ENCODE measurements around the gene COPG2. TPM values are rescaled to one million over a fixed set of nuclear protein-coding genes. Genes with fewer than 3 reads are reported as not detected.
"Not testable (repeated sequence)": the region's sequence is repeated elsewhere in the genome, so short reads cannot be mapped to it uniquely, and the experiment has no call there.

The COPG2 gene
- total RNA-seq, 4 donors from 2014 or later = 19.9 to 25.9 (median 23.8) TPM

DNA sequence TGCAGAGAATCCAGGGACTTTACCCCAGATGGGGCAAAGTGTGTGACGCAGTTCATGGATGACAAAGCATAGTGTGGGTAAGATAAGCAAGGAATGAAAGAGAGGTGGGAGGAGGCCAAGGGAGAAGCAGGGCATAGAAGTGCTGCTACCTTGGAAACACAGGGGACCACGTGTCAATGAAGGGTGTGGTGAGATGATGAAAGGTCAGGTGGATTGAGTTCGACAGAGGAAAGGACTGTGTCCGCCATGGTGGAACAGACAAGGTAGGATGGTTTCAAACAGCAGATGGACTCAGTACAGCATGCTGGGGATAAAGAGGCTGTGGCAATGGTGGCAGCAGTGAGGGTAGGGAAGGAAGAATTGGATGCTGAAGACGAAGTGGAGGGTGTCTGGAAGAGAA, 143.9 kb downstream of the COPG2 start:
- 91 to 93% methylated on average over 5 of the region's 5 CpGs for WGBS, 2 donors
- no peak overlapping the region for H3K4me3 ChIP-seq (ENCODE audit: low read depth, poor library complexity, severe bottlenecking)
- no peak for DNase-seq (ENCODE audit: low spot score in 2 of 2)
- TF ChIP-seq, protein P1, sequence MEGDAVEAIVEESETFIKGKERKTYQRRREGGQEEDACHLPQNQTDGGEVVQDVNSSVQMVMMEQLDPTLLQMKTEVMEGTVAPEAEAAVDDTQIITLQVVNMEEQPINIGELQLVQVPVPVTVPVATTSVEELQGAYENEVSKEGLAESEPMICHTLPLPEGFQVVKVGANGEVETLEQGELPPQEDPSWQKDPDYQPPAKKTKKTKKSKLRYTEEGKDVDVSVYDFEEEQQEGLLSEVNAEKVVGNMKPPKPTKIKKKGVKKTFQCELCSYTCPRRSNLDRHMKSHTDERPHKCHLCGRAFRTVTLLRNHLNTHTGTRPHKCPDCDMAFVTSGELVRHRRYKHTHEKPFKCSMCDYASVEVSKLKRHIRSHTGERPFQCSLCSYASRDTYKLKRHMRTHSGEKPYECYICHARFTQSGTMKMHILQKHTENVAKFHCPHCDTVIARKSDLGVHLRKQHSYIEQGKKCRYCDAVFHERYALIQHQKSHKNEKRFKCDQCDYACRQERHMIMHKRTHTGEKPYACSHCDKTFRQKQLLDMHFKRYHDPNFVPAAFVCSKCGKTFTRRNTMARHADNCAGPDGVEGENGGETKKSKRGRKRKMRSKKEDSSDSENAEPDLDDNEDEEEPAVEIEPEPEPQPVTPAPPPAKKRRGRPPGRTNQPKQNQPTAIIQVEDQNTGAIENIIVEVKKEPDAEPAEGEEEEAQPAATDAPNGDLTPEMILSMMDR (IDR thresholded peaks at IDR 0.05) = no peak
- TF ChIP-seq POLR2A (IDR thresholded peaks at IDR 0.05) = no peak
- intact Hi-C loops (cut with DNase I; ENCODE audit: low total_unique reads) = no loop called here

DNA sequence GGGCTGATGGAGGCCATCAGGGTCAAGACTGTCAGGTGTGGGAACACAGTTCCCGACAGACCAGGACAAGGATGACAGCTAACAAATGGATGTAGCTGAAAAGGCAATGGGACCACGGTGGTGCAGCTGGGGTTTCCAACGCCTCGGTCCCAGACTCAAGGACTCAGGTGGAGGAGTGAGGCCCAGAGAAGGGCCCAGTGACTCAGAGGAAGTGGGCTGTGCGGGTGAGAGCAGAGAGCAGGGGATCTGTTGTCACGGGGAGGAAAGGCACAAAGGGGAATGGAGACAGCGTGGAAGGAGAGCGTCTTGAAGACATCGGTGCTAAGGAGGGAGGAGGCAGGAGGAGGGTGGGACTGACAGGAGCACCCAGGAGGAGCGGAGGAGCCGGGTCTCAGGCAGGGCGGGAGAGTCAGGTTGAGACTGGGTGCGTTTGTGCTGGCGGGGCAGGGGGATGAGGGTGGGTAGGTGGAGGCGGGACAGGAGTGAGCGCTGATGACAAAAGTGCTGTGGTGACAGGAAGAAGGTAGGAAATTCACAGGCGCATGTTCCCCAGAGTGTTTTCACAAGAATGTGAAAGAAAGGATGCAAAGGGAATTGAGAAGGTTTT, 144.9 kb downstream of the COPG2 start:
- intact Hi-C loops (cut with DNase I; ENCODE audit: low total_unique reads); DNase-seq (ENCODE audit: low spot score in 2 of 2); H3K4me3 ChIP-seq (ENCODE audit: low read depth, poor library complexity, severe bottlenecking): not testable (repeated sequence)
- WGBS, 2 donors = 96% methylated on average over 17 of the region's 17 CpGs

DNA sequence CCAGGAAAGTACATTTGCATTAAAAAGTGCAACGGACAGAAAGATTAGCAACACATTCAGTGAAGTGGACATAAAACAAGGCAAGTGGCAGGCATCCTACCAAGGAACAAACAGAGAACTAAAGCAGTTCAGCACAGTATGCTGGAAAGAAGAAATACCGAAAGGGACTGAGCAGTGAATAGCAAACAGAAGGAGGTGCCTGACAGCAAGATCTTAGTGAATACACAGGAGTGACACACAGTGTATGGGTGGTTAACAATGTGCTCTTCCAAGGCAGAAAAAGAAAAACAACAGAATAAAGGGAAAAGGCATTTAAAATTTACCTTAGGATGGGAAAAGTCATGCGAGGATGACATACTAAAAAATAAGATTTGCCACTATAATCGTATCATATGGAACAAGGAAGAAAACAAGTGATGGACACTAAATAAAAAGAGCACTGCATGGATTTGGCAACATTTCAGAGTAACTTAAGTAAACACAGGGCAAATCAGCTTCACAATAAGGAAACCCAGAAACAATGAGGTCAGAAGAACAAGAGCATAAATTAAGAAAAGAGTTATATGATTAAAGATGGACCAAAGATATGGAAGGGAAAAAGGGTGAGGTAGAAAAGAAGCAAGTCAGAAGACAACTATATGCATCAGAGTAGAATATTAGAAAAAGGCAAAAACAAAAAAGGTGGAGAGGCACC, 147.1 kb downstream of the COPG2 start:
- intact Hi-C loops (cut with DNase I; ENCODE audit: low total_unique reads) = no loop called here
- WGBS, 2 donors = 85 to 91% methylated on average over 4 of the region's 4 CpGs
- no peak overlapping the region for H3K4me3 ChIP-seq (ENCODE audit: low read depth, poor library complexity, severe bottlenecking)
- DNase-seq (ENCODE audit: low spot score in 2 of 2) = no peak
- TF ChIP-seq POLR2A (IDR thresholded peaks at IDR 0.05) = no peak
- TF ChIP-seq, protein P1 (IDR thresholded peaks at IDR 0.05) = no peak

DNA sequence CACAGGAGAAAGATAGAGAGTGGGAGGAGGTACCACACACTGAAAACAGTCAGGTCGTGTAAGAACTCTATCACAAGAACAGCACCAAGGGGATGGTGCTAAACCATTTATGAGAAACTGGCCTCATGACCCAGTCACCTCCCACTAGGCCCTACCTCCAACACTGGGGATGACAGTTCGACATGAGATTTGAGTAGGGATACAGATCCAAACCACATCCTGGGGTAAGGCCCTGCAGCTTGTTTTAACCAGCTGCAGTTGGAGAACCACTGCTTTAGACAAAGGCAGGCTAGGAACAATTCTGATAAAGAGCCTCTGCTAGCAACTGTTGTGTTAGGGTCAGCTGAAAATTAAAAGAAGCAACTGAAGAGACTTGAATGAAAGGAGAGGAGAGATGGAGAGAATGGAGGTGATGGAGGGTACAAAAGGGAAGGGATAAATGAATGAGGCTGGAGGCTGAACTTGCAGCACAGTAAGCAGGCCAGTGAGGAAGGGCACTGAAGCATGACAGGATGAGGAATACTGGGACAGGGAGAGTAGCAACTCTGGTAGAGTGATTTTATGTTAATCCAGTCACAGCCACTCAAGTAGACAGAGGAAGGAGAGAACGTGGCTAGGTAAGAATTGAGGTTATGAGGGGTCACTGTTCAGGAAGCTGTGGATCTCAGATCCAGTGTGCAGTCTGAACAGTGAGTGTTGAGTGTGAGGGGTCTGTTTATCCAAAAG, 153.1 kb downstream of the COPG2 start:
- TF ChIP-seq POLR2A (IDR thresholded peaks at IDR 0.05) = no peak
- TF ChIP-seq, protein P1 (IDR thresholded peaks at IDR 0.05) = no peak
- no peak overlapping the region for H3K4me3 ChIP-seq (ENCODE audit: low read depth, poor library complexity, severe bottlenecking)
- WGBS, 2 donors = 86 to 89% methylated on average over 3 of the region's 3 CpGs
- DNase-seq (ENCODE audit: low spot score in 2 of 2) = no peak
- intact Hi-C loops (cut with DNase I; ENCODE audit: low total_unique reads) = no loop called here

DNA sequence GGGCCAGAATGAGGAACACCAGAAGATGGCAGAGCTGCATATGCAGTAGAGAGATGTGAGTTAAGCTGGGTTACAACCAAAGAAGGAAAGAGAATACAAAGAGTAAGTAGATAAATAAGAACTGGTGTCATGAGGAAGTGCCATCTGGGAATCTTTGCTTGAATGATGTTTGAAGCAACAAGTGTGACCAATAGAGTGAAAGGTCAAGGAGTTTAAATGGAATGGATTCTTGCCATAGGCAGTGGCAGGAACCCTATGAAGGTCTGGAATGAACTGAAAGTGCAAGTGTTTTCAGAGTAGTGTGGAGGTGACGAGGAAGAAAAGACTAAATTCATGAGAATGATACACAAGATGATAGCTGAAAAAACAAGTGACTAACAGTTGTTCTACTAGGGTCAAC, 155.1 kb downstream of the COPG2 start:
- intact Hi-C loops (cut with DNase I; ENCODE audit: low total_unique reads) = no loop called here
- TF ChIP-seq, protein P1 (IDR thresholded peaks at IDR 0.05) = no peak
- no peak for TF ChIP-seq POLR2A (IDR thresholded peaks at IDR 0.05)
- DNase-seq (ENCODE audit: low spot score in 2 of 2) = no peak
- WGBS, 2 donors = 97 to 100% methylated on average over 1 of the region's 1 CpG
- H3K4me3 ChIP-seq (ENCODE audit: low read depth, poor library complexity, severe bottlenecking) = no peak overlapping the region

GRCh38 chr7:130512038-130512437, 156.5 kb downstream of the COPG2 start:
- H3K4me3 ChIP-seq (ENCODE audit: low read depth, poor library complexity, severe bottlenecking); DNase-seq (ENCODE audit: low spot score in 2 of 2); intact Hi-C loops (cut with DNase I; ENCODE audit: low total_unique reads): not testable (repeated sequence)
- 94 to 96% methylated on average over 3 of the region's 3 CpGs for whole genome bisulfite sequencing, 2 donors

Data from lower leg skin (tissue), 4 donors.